ENCODE data around the gene ASB8.
A peak's percentile ranks its signal among the peaks of the same experiment; 100 is the strongest.

Gene ASB8

DNA sequence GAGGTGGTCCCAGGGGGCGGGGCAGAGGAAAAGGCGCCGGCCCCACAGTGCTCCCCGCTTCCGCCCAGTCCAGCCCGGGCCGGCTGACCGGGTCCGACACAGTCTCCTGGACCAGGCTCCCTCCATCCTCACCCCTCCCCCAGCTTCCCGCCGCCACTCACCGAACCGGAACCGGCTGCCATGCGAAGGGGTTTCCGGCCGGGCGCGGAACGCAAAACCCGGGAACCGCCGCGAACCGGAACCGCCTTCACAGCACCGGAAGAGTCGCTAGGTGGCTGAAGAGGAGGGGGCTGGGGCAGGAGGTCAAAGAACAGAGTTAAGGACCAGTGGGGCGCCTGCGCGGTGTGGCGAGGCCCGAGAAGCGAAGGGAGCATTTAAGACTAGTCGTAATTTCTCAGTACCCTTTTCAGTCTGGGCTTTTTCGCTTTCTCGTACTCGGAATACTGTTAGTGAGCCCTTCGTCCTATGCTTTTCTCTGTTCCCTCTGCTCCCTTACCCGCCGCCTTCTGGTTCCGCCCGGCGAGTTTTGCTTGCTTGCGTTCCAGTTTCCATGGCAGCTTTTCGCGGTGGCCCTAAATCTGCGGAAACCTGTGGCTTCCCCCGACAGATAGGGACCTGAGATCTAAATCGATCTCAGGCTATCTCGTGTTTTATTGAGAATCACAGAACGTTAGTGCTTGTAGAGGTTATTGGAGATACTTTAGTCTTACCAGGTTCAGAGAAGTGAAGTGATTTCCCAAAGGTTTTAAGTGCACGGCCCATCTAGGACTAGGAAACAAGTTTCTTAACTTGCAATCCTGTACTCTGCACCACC is 51.2 kb downstream of the ASB8 start, which contains the start of gene SENP1:
Gene SENP1 (minus strand): TSS at position 213 of the 814 bp plus-strand sequence. CDS start 4,607 bp downstream, outside the sequence.
- DNase-seq (ENCODE audit: low read depth) = peak; percentile 85

DNA sequence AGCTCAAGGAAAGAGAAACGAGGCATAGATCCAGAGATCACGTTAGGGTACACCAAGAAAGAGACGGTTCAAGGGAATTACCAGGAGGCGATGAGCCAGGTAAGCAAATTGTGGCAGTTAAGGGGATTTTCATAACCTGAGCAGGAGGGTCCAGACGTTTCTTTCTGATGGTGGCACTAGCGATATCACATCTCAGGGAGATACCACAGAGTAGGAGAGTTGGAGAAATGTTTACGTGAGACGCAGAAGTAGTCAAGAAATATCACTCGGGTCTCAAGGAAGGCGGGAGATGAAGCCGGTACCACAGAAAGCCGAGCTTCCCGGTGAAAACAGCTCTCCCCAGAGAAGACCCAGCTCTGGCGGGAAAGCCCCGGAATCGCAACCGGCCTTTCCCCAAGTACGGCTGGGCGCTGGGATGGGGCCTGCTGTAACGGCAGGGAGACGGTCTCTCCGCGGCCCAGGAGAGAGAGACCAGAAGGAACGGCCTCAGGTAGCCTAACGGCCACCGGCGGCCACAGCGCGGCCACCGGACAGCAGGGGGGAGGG is 51.9 kb downstream of the ASB8 start:
- peak; percentile 3 for DNase-seq (ENCODE audit: low read depth)

DNA sequence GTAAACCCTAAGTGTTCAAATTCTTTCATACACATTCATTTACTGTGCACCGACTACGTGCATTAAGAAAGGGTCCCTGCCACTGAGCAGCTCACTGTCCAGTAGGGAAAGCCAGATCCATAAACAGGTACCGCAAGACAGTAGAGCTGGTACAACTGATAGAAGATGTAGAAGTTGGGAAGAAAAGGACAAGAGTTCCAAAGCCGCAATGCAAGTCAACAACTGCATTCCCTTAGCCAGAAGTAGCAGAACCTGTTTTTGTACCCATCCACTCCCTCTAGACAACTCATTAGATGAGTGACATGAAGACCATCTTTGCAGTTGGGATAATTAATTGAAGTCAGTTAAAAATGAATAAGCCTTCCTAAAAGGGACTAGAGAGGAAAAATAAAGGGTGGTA is 52.8 kb downstream of the ASB8 start:
- no peak for DNase-seq (ENCODE audit: low read depth)
